Putamen (tissue), 1 donor: ENCODE measurements around the gene FKTN.

Source experiments
- DNase-seq: peaks from one replicate; pipeline ENCODE4 v3.0.0-alpha.2; 2016; ENCODE audit warnings: low spot score

FKTN gene

DNA sequence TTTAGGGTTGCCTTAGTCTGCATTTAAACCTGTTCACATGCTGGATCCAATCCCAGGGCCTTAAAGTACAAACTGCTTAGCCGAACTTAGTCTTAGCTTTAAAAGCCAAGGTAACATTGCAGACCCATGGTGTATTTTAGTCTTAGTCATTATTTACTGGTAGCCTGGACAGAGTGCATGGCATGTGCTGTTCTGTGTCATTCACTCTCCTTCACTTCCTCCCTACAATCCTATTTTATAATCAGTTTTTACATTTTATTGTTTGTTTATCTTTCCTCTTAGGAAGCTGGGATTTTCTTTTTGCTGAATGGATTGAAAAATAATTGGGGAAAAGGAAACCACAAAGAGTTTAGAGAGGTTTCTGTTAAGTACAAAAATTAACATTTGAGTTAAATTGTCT is 74.9 kb downstream of the FKTN start:
- DNase-seq, result no peak

DNA sequence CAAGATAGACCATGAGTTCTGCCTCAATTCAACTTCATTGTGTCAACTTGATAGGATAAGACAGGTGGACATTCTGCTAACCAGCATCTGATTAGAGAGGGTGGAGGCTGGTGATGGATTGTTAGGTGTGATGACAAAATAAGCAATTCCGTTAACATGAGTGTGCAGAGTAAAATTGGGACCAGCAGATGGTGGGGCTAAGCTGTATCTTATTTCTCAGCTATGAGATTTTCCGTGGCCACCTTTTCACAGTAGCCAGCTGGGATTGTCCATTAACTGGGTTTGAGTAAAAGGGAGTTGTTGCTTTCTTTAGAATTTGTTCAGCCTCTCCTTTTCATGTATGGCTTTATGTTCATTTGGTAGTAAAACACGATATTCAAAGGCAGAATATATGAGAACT is 75.5 kb downstream of the FKTN start:
- DNase-seq, result no peak

DNA sequence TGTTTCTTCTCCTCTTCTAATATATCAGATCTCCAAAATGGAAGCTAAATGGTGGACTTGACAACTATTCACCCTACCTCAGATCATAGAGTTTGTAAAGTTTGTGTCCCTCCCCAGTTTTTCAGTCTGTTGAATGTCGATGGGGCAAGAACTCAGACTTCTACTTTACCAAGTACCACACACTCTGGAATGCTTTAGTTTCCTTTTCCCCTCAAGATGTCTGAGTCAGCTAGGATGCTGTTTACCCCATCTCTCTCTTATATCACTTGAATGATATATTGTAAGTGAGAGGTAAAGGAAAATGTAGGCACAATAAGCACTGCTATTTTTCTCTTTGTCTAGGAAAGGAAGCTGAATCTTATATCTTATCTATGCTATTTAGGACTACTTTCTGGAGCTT is 78.4 kb downstream of the FKTN start:
- DNase-seq, result no peak

DNA sequence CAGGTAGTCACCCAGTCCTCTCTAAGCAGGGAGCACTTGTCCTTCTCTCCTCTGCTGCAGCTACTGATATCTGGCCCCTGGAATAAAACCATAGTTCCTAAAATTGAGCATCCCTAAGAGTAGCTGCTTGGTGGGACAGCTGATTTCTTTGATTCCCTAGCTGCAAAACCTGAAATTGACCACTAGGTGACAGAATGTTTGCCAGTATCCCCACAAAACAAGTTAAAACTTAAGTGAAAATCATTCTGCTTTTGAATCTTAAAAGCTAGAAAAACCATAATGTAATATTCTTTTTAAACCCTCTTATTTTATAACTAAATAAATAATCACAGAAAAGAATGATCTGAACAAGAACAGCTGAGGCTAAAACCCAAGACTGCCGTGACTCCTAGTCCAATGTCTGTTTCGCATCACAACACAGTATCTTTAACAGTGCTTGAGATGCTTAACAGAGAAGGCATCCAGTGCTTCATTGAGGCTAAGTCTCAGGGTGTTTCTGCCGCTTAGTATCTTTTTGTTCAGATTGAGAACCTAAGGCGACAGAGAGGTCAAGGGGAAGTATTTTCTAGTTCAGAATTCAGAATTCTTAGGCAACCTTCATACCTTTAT is 80.0 kb downstream of the FKTN start:
- no peak for DNase-seq

DNA sequence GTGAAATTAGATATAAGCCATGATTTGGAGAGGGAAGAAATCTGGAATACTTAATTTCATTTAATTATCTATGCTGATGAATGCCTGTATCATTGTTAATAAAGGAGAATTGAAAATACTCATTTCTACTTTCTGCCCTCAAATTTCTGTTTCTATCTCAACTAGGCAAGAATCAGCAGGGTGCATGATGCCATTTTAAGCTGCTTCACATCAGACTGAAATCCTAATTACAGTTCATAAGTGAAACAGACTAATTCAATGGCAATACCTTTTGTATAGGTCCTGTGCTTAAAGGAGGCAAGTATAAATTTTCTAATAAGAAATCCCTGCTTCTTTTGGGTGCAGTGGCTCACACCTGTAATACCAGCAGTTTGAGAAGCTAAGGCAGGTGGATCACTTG is 82.0 kb downstream of the FKTN start:
- DNase-seq, result no peak

DNA sequence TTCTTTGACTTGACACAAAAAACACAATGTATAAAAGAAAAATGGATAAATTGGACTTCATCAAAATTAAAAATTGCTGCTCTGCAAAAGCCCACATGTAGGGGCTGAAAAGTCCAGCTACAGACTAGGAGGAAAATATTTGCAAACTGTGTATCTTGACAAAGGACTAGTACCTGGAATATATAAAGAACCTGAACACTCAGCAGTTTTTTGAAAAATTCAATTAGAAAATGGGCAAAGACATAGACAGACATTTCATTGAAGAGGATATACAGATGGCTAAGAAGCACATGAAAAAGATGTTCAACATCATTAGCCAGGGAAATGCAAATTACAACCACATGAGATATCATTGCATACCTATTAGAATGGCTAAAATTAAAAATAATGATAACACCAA is 85.9 kb downstream of the FKTN start:
- DNase-seq, result no peak

DNA sequence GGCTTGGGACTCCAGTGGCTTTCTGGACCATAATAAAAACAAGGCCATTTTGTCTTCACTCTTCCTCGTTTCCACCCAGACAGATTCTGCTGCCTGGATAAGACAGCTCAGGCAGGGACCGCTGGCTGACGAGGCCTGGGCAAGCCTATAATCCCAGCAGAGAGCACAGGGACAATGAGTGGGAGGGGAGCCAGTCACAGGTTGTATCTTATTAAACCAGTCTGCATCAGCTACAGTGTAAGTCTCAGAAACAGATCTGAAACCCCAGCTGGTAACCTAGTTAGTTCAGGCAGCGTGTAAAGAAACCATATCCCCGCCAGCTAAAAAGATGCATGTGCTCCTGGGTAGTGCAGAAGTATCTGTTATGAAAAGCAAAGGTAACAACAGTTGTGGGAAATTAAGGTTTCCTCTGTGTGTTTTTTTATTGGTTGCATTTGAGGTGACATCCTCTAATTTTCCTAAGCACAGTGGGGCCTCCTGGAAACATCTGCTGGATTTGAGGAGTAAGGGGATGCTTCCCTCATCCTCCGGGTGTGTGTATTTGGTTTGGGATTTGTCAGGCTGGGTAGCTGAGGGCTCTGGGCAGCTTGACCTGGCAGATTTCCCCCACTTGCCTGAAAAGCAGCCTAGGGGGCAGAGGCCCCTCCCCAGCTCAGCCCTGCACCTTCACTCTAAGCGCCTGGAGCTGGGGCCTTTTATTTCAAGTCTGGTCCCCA is 89.1 kb downstream of the FKTN start:
- no peak for DNase-seq

DNA sequence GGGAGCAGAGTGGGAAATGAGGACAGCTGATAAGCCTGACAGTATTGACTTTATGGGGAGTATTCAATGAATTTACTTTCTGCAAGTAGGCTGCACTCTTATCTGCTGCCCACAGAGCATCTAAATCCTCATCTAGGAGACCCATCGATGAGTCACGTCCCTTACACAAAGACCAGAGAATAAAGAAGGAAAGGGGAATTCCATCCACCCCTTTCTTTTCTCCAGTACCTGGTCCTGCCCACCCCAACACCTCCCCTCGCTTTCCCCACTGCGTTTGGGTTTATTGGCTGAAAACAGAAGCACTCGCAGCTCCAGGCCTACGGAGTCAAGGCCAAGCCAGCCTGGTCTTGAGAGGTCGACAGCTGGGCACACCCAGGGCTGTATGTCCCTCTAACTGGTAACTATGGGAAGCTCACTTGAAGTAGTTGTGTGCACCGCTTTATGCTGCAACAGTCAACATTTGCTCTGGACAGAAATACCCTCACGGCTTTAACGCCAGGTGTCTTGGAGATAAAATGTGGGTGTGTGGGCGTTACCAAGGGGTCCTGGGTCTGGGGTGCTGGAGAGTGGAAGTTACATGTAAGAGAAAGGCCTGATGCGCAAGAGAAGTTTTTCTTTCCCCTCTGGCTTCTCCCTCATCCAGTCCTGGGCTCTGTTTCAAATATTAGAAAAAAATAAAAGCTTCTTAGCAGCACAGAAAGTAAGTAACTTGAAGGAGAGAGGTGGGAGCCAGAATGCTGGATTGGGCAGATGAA is 89.8 kb downstream of the FKTN start:
- no peak for DNase-seq

DNA sequence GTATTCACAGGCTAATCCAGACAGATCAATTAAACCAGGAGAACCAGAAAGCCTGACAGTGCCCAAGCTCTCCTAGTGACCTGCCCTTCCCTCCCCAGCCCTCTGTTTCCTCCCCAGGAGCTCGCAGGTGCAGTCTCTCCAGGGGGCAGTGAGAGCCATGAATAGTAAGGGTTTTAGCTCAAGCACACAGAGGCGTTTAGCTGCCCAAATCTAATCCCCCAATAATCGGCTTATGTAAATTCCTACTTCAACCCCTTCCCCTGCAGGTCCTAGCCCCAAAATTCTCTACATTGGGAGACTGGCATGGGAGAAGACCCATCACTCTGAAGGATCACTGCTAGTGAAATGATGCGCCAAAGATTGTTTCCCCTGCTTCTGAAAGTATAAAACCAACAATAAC is 93.9 kb downstream of the FKTN start:
- no peak for DNase-seq

DNA sequence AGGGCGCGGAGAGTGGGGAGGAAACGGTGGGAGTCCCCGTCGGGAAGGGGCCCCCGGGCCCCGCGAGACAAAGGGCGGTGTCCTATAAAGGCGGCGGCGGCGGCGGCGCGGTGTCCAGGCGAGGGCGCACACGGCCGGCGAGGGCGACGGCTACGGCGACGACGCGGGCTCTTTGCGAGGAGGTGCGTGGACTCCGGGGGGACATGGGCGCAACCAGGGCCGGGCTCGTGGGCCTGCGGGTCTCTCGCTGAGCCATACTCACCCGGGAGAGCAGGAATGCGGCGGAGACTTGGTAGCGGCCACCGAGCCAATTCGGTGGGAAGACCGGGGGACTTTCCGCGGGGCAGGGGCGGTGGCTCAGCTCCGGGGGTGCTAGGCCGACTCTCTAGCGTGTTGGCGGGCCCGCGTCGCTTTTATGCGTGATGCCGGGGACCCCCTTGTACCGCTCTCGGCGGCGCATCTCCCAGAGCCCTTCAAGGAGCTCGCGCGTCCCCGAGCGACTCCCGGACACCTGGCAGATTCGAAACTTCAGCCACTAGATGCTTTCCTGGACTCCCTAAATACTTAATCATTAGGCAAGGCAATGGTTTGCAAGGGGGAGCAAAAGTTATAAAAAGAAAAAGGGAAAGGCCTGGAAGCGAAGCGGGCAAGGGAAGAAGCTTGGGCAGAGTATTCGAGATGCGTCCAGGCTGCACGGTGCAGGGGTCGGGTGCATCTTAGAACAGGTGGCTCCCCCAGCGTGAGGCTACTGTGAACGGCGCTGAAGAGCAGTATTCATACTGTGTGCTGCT is 98.4 kb downstream of the FKTN start:
- DNase-seq, result no peak

DNA sequence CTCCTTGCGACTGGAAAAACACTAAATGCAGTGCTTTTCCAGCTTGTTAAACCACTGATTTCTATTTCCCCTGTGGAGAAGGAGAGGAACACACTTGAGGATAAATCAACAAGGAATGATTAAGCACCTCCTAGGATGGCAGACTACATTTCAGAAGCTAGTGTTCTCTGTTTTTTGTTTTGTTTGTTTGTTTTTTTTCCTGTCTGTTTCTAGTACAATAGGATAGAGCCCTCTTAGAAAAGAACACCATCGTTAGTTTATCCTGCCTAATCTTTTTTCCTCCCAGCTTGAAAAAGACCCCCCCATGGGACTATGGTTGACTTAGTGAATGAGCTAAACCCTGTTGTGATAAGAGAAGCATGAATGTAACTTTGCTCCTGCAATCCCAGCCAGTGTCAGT is 100.4 kb downstream of the FKTN start:
- no peak for DNase-seq

DNA sequence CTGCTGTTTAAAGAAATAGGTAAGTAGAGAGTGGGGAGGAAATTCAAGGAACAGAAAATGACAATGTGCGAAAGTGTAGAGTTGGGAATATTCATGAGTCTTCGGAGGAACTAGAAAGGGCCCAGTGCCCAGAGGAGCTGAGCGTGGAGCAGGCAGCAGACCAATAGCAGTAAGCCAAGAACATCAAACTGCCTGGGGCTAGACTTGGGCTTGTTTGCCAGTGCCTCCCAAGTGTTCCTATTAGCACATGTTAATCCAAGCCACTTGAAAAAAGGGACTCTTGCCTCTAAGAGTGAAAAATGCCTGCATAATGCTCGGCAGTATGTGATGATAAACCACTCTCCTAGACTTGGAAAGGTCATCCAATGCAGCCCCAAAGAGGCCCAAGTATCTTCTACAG is 103.1 kb downstream of the FKTN start:
- DNase-seq, result peak; percentile 13

DNA sequence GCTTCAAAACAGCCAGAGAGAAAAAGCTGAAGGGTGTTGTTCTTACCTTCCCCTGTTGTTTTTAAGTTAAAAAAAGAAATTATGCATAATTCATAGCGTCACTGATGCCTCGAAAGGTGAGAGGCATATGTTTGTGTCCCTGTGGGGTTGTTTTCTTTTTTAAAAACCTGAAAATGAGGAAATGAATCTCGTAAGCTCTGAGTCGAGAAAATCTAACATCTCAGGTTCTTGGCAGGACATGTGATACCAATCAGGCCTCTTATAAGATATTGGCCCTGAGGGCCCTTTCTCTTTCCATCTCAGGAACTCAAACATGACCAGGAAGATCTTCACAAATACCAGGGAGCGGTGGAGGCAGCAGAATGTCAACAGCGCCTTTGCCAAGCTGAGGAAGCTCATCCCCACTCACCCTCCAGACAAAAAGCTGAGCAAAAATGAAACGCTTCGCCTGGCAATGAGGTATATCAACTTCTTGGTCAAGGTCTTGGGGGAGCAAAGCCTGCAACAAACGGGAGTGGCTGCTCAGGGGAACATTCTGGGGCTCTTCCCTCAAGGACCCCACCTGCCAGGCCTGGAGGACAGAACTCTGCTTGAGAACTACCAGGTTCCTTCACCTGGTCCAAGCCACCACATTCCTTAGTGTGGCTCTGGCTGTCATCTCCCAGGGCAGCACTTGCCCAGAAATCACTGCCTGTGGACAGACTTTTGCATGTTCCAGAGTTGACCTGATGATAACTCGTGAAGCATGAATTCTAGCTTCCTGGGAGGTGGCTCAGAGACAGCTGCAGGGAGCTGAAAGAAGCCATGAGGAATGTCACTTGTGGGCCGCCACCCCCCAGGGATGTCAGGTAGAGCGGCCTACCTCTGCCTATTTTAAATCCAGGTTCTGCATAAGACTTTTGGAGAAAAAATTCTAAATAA is 104.5 kb downstream of the FKTN start, which contains the start of gene TAL2:
Gene TAL2 (plus strand): TSS at position 274 of the 921 bp plus-strand sequence. CDS start 40 bp downstream, at position 314.
- no peak for DNase-seq

DNA sequence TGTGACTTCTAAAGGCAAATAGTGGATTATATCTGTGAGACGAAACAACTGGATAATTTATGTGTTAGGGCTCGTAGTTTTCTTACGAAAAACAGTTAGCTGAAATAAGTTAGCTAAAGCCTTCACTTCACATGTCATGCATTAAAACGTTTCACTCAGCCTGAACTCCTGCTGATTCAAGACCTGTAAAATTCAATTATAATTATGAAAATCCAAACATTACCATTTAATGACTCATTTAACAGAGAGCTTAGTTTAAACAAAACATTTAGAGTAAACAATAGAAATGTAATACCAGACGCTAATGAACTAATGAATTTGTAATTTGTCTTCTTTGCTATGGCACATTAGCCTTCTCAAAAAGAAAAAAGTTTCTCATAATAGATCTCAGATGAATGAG is 106.0 kb downstream of the FKTN start:
- no peak for DNase-seq

DNA sequence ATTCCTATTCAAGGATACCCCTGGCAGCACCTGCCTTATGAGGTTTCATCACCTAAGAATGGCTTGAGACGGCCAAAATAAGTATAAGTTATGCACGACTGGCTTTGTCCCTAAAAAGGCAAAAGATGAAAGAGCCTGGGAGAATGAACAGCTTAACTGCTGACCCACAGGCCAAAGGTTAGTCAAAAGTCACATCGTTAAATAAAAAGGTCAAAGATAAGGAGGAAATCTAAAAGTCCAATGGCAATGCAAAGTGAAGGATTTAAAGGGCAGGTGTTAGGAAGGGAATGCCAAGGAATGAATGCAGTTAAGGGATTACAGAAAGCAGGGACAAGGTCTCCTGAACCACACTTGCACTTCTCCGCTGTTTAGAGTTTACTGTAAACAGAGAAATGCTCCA is 109.9 kb downstream of the FKTN start:
- DNase-seq, result no peak

DNA sequence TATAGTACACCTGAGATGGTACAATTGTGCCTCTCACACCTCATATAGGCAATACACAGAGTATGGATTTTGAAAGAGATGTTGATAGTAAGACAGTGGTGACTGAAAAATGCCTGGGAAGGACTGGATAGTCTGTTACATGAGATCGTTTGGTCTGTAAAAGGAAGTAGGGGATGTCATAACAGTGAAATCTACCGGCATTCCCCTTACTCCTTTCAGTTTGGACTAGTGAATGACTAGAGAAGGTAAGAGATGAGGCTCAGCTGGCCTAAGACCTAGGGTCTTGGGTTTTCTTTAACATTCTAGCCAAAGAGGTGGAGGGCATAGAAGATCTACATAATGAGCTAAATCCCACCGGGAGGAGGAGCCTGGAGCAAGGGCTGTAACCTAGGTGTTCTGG is 112.4 kb downstream of the FKTN start:
- no peak for DNase-seq

DNA sequence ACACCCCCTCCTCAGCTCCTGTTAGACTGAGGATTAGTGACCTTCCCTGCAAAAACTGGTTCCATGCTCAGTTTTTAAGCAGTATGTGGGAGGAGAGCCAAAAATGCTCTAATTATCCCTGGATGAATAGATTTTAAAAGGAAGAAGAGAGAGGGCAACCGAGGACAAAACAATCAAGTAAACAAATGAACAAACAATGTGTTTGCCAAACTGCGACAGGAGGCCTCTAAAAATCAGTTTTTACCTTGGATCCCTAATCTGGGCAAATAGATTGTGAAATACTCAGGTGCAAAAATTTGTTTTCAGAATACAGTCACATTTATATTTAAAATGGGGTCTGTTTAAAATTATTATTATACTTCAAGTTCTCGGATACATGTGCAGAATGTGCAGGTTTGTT is 112.8 kb downstream of the FKTN start:
- no peak for DNase-seq

DNA sequence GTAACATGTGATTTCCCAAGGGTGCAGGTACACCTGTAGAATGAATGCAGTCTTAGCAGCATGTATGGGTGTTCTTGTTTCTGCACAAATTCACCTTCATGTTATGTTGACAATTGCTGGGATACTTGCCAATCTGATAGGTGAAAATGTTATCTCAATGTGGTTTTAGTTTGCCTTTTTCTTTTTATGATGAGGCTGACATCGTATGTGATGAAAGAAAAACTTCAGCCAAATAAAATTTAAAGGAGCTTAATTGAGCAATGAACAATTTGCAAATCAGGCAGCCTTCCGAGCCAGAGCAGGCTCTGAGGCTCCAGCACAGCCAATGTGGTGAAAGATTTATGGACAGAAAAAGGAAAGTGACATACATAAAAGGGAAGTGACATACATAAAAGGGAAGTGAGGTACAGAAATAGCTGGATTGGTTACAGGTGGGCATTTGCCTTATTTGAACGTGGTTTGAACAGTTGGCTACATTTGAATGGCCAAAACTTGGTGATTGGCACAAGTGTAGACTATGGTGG is 114.8 kb downstream of the FKTN start:
- no peak for DNase-seq

DNA sequence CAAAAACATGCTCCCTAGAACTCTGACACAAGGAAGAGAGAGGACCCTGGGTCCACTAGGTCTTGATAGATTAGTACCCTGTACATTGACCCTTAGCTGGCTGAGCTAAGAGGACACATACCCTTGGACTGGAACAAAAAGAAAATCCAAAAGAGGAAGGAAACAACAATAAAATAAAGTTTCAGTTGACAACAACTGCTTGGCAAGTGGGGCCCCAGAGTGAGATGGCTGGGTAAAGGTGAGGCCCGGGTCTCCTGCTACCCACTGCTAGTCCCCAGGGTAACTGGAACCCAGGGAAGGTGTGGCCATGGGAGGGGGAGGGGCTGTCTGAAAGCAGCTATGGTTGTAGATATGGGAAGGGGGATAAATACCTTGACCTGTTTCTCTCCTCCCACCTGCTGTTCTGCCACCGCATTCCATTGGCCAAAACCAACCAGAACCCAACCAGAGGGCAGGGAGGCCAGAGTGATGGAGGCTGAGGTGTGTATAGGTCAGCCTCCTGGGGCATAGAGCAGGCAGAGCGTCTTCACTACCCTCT is 116.0 kb downstream of the FKTN start:
- no peak for DNase-seq

DNA sequence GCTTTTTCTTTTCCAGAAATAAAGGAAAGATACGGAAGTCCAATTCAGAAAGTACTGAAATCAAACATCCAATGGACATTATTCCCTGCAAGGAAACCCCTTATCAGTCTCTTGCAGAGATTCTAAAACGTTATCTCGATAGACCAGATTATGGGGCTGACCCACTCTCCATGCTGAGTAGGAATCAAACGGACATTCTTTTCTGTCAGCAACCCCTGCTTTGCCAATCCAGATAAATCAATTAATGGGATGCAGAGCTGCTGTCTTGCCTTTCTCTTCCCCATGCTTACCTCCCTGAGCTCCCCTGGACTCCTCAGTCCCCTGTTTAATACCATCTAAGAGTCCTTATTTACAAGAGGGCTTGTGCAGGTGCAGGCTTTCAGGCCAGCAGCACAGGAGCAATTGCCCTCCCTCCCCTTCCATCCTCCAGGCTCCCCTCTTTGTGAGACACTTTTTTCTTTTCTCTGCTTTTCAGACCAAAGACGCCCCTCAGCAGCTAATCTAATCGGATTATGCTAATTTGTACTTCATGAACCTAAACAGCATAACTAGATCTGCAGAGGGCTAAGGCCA is 118.5 kb downstream of the FKTN start:
- DNase-seq, result no peak

DNA sequence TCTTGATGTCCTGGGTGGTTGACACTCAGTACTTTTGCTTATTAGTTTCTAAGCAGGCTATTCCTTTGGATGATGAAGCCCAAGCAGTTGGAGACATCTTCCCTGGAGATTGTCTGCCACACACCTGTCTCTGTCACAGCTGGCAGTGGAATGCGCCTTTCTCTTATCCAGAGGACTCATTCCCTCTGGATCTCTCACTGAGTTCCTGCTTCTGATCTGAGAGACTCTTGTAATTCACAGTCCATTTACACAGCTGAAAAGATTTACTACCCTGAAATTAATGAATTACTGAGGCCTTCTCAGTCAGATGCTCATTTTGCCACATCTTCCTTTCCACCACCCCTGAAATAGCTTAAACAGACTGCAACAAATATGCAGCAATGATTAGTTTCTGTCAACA is 120.2 kb downstream of the FKTN start:
- DNase-seq, result no peak
